ENCODE measurements around the gene CRX. TPM values are rescaled to one million over a fixed set of nuclear protein-coding genes. Genes with fewer than 3 reads are reported as not detected.

CRX gene
- total and polyA plus RNA-seq, 4 donors, result 0.04 TPM; not detected in 3

DNA sequence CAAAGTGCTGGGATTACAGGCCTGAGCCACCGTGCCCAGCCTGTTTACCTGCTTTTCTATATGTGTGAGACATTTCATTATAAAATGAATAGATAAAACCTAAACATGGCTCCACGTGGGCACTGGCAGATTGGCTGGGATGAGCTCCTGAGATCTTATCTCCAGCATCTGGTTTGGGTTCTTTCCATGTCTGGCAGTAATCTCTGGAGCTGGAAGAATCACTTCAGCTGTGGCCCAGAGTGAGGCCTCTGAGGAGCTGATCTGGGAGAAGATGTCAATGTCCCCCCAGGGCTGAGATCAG is 69.8 kb downstream of the CRX start (continued):
- TF ChIP-seq GABPA (IDR thresholded peaks at IDR 0.05 in 1 of 2, conservative IDR thresholded peaks at IDR 0.05 in 1 of 2), result no peak

GRCh38 chr19:47891923-47892666 is 70.4 kb downstream of the CRX start:
- DNase-seq (ENCODE audit: low spot score), result peak; percentile 40
- peak overlapping the region; percentile 65 to 70 for H3K27ac ChIP-seq (ENCODE audit: low read depth in 1 of 2, low read length in 2 of 2)
- peak overlapping the region in 1 of 2 donors; percentile 66 for H3K9ac ChIP-seq (ENCODE audit: low read depth in 1 of 2, low read length in 2 of 2)
- H3K4me1 ChIP-seq (ENCODE audit: control insufficient read depth in 4 of 4, insufficient read depth in 4 of 4, low read length in 3 of 4), result peaks cover 5 to 27% (median 18%) of the 10 kb centered on the region in 4 donors
- no peaks in the 10 kb centered on the region for H3K27me3 ChIP-seq (ENCODE audit: control insufficient read depth in 4 of 4, insufficient read depth in 4 of 4, low read length in 3 of 4)
- H3K9me3 ChIP-seq (ENCODE audit: control insufficient read depth in 4 of 4, low read length in 3 of 4), result peaks cover 0 to 3% (median 2%) of the 10 kb centered on the region in 4 donors
- no peak overlapping the region for H3K4me3 ChIP-seq (ENCODE audit: low read depth in 1 of 3, low read length in 3 of 3)
- WGBS, result 19% methylated on average over 7 of the region's 7 CpGs
- no peaks in the 10 kb centered on the region for H3K36me3 ChIP-seq (ENCODE audit: control insufficient read depth in 4 of 4, insufficient read depth in 3 of 4, low read depth in 1 of 4, low read length in 3 of 4)
- TF ChIP-seq FOXA1 (IDR thresholded peaks at IDR 0.05) (peak; percentile 48), SP1 (IDR thresholded peaks at IDR 0.05) (peak; percentile 99), RXRA (IDR thresholded peaks at IDR 0.05) (peak; percentile 98), RAD21 (IDR thresholded peaks at IDR 0.05) (peak; percentile 11), HNF4G (IDR thresholded peaks at IDR 0.05) (peak; percentile 28), GABPA (IDR thresholded peaks at IDR 0.05 in 1 of 2, conservative IDR thresholded peaks at IDR 0.05 in 1 of 2) (peak in 1 of 2 donors; percentile 47), ZBTB33 (IDR thresholded peaks at IDR 0.05) (peak; percentile 89), JUND (IDR thresholded peaks at IDR 0.05) (peak; percentile 55 to 80), HNF4A (conservative IDR thresholded peaks at IDR 0.05) (peak; percentile 77 to 80), FOXA2 (IDR thresholded peaks at IDR 0.05) (peak; percentile 80), TAF1 (conservative IDR thresholded peaks at IDR 0.05) (peak; percentile 95), EGR1 (IDR thresholded peaks at IDR 0.05; ENCODE audit: low read depth in 2 of 2) (peak; percentile 33 to 83), YY1 (IDR thresholded peaks at IDR 0.05) (peak; percentile 83), NR2F2 (IDR thresholded peaks at IDR 0.05) (peak; percentile 83)
- TF ChIP-seq, protein P1, sequence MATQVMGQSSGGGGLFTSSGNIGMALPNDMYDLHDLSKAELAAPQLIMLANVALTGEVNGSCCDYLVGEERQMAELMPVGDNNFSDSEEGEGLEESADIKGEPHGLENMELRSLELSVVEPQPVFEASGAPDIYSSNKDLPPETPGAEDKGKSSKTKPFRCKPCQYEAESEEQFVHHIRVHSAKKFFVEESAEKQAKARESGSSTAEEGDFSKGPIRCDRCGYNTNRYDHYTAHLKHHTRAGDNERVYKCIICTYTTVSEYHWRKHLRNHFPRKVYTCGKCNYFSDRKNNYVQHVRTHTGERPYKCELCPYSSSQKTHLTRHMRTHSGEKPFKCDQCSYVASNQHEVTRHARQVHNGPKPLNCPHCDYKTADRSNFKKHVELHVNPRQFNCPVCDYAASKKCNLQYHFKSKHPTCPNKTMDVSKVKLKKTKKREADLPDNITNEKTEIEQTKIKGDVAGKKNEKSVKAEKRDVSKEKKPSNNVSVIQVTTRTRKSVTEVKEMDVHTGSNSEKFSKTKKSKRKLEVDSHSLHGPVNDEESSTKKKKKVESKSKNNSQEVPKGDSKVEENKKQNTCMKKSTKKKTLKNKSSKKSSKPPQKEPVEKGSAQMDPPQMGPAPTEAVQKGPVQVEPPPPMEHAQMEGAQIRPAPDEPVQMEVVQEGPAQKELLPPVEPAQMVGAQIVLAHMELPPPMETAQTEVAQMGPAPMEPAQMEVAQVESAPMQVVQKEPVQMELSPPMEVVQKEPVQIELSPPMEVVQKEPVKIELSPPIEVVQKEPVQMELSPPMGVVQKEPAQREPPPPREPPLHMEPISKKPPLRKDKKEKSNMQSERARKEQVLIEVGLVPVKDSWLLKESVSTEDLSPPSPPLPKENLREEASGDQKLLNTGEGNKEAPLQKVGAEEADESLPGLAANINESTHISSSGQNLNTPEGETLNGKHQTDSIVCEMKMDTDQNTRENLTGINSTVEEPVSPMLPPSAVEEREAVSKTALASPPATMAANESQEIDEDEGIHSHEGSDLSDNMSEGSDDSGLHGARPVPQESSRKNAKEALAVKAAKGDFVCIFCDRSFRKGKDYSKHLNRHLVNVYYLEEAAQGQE (IDR thresholded peaks at IDR 0.05), result peak; percentile 89
- TF ChIP-seq, protein P2, sequence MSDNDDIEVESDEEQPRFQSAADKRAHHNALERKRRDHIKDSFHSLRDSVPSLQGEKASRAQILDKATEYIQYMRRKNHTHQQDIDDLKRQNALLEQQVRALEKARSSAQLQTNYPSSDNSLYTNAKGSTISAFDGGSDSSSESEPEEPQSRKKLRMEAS (IDR thresholded peaks at IDR 0.05), result peak; percentile 85
- TF ChIP-seq, protein P3, sequence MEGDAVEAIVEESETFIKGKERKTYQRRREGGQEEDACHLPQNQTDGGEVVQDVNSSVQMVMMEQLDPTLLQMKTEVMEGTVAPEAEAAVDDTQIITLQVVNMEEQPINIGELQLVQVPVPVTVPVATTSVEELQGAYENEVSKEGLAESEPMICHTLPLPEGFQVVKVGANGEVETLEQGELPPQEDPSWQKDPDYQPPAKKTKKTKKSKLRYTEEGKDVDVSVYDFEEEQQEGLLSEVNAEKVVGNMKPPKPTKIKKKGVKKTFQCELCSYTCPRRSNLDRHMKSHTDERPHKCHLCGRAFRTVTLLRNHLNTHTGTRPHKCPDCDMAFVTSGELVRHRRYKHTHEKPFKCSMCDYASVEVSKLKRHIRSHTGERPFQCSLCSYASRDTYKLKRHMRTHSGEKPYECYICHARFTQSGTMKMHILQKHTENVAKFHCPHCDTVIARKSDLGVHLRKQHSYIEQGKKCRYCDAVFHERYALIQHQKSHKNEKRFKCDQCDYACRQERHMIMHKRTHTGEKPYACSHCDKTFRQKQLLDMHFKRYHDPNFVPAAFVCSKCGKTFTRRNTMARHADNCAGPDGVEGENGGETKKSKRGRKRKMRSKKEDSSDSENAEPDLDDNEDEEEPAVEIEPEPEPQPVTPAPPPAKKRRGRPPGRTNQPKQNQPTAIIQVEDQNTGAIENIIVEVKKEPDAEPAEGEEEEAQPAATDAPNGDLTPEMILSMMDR (IDR thresholded peaks at IDR 0.05; ENCODE audit: low read depth, low read length, missing input control), result no peak
- TF ChIP-seq, protein P4, sequence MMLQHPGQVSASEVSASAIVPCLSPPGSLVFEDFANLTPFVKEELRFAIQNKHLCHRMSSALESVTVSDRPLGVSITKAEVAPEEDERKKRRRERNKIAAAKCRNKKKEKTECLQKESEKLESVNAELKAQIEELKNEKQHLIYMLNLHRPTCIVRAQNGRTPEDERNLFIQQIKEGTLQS (IDR thresholded peaks at IDR 0.05), result peak; percentile 42

Small RNAs within 50 kb of the gene (small RNA-seq; reads per million reads assigned to genes)
- gene AC008745.1, result not detected

Other genes starting within 250 kb of the CRX start
- under 1 TPM; 0.05 to 0.08 TPM for gene ZNF541, start 248.8 kb upstream of the CRX start, total RNA-seq
- gene ZNF541, start 248.8 kb upstream of the CRX start, polyA plus RNA-seq, result under 1 TPM in 1 of 2 donors, not detected in 1; 0.09 TPM
- gene BICRA, start 212.8 kb upstream of the CRX start, total RNA-seq, result 1 to 10 TPM; 3.0 to 8.9 TPM
- gene BICRA, start 212.8 kb upstream of the CRX start, polyA plus RNA-seq, result 1 to 10 TPM in 1 of 2 donors, under 1 TPM in 1; 0.63 to 2.9 TPM
- 1 to 10 TPM; 3.2 to 6.2 TPM for gene EHD2, start 108.5 kb upstream of the CRX start, total RNA-seq
- 1 to 10 TPM; 5.5 to 7.9 TPM for gene EHD2, start 108.5 kb upstream of the CRX start, polyA plus RNA-seq
- gene NOP53, start 76.4 kb upstream of the CRX start, total RNA-seq, result 10 to 100 TPM; 38.3 to 38.9 TPM
- 10 to 100 TPM; 25.8 to 85.5 TPM for gene NOP53, start 76.4 kb upstream of the CRX start, polyA plus RNA-seq
- 10 to 100 TPM; 28.2 to 50.0 TPM for gene SELENOW, start 43.2 kb upstream of the CRX start, total RNA-seq
- gene SELENOW, start 43.2 kb upstream of the CRX start, polyA plus RNA-seq, result 100 to 1,000 TPM in 1 of 2 donors, 10 to 100 TPM in 1; 84.8 to 102 TPM
- gene TPRX1, start 17.4 kb upstream of the CRX start, total RNA-seq, result not detected
- gene TPRX1, start 17.4 kb upstream of the CRX start, polyA plus RNA-seq, result not detected
- gene TPRX2, start 37.3 kb downstream of the CRX start, total RNA-seq, result not detected
- not detected for gene TPRX2, start 37.3 kb downstream of the CRX start, polyA plus RNA-seq
- 100 to 1,000 TPM in 1 of 2 donors, 10 to 100 TPM in 1; 22.9 to 655 TPM for gene SULT2A1, start 64.4 kb downstream of the CRX start, total RNA-seq
- gene SULT2A1, start 64.4 kb downstream of the CRX start, polyA plus RNA-seq, result 100 to 1,000 TPM; 726 to 892 TPM
- gene BSPH1, start 170.2 kb downstream of the CRX start, total RNA-seq, result not detected
- not detected for gene BSPH1, start 170.2 kb downstream of the CRX start, polyA plus RNA-seq
- not detected for gene ELSPBP1, start 172.7 kb downstream of the CRX start, total RNA-seq
- gene ELSPBP1, start 172.7 kb downstream of the CRX start, polyA plus RNA-seq, result not detected
- not detected for gene CABP5, start 222.1 kb downstream of the CRX start, total RNA-seq
- gene CABP5, start 222.1 kb downstream of the CRX start, polyA plus RNA-seq, result not detected